NCI-H748 treated with DMSO at 0.1 percent for 48 hours (cell line): ENCODE results near the gene SPAG6.
"Not testable (repeated sequence)": the region's sequence is repeated elsewhere in the genome, so short reads cannot be mapped to it uniquely, and the experiment has no call there.

Experiments used
- DNase-seq: peaks from one replicate; lab custom pipeline; 2025; lab: John Stamatoyannopoulos, UW

SPAG6 gene

DNA sequence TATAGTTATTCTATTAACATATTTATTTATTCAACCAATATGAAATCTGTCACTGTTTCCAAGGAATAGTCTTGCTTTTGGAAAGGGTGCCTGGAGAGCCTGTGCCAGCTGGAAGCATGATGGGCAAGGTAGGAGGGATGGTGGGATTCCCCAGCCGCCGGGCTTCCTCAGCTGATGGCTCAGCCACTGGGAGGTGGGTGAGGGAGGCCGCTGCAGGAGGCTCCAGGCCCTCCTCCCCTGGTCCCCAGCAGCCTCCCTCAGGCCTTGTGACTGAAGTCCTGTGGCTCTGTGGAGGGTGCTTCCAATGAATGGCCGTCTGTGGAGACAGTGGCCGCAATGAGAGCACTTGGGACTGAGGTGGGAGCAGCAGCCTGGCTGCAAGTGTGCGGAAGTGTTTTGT, 27.0 kb downstream of the SPAG6 start:
- no peak for DNase-seq

DNA sequence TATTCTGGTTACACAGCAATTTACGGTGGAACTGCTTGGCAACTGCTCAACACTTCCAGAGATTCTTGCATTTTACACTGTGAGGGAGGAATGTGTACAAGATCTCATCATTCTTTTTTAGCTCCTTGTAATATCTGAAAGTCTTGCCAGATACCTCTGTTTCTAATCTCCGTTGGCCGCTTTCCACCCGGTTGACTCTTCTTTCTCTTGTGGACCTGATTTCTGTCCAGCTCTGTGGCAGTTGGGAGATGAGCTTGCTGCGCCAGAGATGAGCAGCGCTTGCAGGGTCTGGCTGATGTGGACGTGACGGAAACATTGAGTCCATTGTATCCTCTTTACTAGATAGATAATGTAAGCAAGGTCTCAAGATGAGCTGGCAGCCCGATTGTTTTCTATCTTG, 27.6 kb downstream of the SPAG6 start:
- no peak for DNase-seq

DNA sequence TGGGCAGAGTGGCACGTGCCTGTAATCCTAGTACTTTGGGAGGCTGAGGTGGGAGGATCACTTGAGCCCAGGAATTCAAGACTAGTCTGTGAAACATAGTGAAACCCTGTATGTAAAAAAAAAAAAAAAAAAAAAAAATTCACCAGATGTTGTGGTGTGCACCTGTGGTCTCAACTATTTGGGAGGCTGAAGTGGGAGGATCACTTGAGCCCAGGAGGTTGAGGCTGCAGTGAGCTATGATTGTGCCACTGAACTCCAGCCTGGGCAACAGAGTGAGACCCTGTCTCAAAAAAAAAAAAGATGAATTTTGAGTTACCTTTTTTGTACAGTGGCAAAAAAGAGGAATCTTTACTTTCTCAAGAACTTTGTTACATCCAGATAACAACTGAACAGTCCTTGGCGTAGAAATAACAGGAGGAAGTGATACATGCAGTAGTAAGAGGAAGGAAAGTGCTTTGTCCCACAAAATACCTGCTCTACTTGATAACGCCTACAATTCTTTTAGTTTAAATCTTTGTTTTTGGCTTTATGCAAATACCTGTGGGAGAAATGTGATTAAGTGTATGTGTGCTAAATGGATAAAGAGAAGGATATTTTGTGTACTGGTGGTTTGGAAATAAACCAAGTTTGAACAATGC, 29.3 kb downstream of the SPAG6 start:
- no peak for DNase-seq

DNA sequence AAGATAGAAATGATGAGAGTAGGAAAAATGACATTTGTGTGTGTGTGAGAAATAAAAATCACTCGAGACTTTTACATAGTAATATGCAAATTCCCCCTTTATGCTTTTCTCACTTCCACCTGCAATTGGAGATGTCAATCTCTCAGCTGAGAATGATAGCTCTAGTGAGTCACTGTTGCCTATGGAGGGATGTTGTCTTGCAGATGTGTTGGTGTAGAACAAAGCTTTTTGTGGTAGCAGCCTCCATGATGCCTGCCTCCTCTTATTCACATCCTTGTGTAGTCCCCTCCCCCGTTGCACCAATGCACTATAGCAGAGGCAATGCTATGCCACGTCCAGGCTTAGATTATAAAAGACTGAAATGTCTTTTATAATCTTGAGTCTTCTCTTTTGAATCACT, 33.8 kb downstream of the SPAG6 start:
- no peak for DNase-seq

DNA sequence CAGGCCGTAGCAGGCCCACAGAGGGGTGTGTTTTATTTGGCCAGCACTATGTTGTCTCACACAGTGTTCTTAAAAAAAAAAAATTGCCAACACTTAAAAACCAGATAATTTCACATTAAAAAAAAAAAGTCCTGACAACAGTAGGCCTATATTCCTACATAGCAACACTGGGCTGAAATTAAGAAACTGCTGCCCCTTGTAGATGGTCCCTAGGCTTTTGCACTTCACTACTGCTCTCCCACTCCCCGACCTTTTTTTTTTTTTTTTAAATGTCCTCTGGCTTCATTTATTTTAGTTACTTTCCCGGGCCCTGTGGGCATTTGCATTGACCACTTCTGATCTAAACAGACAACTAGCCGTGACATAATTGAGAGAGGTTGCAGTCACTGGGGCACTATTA, 36.0 kb downstream of the SPAG6 start:
- DNase-seq = no peak

DNA sequence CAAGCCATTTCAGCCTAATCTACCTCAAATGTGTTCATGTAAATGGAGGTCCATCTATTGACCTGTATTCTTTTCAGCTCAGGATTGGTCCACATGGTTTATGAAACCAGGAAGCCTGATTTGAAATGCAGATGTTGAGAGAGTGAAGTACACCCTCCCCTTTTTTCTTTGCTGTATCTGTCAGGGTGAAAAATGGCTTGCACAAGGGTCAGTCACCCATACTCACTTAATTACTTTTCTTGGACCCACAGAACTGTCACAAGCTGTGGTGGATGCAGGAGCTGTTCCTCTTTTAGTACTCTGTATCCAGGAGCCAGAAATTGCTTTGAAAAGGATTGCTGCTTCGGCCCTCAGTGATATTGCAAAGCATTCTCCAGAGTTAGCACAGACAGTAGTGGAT, 41.2 kb downstream of the SPAG6 start:
- DNase-seq = no peak

DNA sequence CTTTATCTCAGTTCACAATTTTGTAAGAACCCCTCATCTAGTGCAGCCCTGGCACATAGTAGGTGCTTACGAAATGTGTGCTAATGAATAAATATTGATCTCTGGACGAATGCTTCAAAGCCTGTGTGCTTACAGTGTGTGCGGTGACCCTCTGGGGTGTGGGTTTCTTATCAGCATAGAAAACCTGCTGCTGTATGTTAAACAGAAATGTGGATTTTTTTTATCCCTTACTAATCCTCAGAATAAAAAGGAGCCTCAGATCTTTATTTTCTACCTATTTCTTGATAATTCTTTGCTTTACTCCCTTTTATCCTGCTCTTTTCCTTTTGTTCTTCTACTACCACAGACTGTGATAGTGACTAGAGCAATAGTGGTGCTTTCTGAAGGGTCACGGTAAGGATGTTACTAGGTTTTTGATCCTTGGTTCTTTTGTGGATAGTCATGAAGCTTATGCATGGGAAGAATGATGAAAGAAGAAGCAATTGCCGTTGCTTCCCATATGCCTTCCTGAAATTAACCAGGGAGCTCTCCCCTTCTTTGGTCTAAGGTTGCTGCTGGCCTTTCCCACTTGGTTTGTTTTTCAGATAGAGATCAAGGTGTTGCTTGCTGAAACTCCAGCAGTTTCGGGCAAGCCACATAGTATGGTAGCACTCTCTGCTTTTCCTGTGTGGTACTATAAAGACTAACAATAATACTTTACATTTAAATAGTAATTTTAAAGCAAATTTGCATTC, 44.7 kb downstream of the SPAG6 start:
- DNase-seq = no peak

DNA sequence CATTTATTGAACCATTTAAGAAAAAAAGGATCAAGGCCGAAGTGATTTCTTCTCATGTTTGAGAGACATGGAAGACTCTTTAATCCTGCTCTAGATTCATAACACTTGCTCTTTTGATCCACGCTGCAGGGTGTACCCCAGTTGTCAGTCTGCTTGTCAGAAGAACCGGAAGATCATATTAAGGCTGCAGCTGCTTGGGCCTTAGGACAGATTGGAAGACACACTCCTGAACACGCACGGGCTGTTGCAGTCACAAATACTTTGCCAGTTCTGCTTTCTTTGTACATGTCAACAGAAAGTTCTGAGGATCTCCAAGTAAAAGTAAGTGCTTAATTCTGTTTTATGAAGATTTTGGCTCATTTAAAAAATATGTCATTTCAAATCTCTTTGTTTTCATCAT, 46.3 kb downstream of the SPAG6 start:
- DNase-seq = no peak

DNA sequence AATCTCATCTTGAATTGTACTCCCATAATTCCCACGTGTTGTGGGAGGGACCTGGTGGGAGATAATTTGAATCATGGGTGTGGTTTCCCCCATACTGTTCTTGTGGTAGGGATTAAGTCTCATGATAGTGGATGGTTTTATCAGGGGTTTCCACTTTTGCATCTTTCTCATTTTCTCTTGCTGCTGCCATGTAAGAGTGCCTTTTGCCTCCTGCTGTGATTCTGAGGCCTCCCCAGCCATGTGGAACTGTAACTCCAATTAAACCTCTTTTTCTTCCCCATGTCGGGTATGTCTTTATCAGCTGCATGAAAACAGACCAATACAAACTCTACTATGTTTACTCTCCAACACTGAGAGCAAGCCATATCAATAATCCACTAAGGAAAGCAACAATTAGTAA, 50.9 kb downstream of the SPAG6 start:
- DNase-seq = not testable (repeated sequence)

DNA sequence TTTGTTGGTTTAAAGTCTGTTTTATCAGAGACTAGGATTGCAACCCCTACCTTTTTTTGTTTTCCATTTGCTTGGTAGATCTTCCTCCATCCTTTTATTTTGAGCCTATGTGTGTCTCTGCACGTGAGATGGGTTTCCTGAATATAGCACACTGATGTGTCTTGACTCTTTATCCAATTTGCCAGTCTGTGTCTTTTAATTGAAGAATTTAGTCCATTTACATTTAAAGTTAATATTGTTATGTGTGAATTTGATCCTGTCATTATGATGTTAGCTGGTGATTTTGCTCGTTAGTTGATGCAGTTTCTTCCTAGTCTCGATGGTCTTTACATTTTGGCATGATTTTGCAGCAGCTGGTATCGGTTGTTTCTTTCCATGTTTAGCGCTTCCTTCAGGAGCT, 61.6 kb downstream of the SPAG6 start:
- DNase-seq = not testable (repeated sequence)

DNA sequence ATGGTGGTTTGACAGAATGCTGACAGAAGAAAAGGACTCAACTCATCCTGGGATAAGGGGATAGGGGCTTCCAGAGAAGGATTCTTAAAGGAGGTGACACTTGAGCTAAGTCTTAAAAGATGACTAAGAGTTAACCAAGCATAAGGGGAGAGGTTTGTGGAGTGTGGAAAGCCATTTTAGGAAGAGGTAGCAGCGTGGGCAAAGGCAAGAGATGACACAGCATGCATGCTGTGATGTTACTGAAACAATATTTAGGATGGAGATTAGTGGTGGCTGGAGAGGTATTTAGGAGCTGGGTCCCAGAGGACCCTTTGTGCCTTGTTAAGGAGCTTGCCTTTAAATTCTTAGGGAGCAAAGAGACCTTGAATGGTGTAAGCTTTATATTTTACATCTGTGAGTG, 65.1 kb downstream of the SPAG6 start:
- no peak for DNase-seq

DNA sequence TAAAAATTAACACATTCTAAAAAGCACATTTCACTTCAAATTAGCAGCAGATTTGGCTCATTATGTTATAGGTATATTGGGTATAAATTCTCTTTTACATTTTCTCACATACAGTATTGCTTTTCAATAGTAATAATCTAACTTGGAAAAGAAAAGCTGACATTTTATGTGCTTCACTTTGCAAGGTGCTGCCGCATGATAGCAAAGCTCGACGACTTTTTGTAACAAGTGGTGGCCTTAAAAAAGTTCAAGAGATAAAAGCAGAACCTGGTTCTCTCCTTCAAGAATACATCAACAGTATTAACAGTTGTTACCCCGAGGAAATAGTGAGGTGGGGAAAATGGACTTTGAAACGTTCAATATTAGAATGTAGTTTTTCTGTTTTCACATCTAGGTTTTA, 65.5 kb downstream of the SPAG6 start:
- no peak for DNase-seq

DNA sequence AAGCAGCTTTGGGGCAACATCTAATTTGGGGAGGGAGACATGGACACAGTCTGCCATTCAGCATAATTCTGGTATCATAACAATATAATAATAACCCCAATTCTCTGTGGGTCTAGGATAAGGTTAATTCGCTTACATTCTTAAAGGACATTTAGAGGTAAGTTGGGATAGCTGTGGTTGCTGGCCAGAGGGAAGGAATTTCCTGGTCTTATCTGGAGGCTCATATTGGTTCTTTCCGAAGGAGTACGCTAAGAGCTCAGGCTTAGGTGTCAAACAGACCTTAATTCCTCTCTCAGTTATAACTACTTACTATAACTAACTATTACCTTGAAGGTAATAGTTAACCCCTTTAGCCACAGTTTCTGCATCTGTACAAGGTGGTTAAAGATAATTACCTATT, 68.8 kb downstream of the SPAG6 start:
- DNase-seq = no peak

DNA sequence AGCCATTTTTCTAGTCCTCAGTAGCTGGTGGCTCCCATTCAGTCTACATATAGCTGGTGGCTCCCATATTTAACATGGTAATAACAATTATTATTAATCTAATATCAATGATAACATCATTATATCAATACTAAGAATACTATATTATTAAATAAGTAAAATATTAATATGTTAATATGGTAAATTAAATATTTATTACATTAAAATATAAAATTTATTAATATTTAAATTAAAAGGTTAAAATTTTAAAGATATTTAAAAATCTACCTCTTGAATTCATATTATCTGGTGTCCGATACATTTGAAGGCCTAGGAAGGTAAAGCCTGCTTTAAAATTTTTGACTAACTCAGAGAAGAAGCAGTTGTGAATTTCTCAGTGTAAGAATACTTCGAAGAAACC, 69.8 kb downstream of the SPAG6 start:
- no peak for DNase-seq

DNA sequence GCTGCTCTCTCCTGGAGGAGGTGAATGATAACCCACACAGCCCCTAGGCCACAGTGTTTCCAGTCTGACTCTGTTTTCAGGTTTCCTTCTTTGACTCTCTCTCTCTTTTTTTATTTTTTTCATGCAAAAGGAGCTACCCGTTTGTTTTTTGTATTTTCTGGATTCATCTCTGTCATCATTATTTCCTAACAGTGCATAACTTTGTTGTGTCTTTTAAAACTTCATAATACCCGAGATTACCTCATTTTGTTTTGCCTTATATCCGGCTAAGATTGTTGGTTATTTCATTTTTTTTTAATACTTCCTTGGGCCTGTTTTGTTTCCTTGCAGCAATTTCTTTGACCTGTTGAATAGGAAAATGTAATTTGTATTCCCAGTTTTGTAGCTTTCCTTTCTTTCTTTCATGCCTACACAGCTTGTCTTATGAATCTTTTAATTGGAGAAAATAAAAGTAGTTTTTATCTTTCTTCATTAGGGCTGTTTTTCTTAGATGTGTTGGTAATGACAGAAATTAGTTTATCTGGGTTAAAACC, 72.5 kb downstream of the SPAG6 start:
- DNase-seq = no peak

DNA sequence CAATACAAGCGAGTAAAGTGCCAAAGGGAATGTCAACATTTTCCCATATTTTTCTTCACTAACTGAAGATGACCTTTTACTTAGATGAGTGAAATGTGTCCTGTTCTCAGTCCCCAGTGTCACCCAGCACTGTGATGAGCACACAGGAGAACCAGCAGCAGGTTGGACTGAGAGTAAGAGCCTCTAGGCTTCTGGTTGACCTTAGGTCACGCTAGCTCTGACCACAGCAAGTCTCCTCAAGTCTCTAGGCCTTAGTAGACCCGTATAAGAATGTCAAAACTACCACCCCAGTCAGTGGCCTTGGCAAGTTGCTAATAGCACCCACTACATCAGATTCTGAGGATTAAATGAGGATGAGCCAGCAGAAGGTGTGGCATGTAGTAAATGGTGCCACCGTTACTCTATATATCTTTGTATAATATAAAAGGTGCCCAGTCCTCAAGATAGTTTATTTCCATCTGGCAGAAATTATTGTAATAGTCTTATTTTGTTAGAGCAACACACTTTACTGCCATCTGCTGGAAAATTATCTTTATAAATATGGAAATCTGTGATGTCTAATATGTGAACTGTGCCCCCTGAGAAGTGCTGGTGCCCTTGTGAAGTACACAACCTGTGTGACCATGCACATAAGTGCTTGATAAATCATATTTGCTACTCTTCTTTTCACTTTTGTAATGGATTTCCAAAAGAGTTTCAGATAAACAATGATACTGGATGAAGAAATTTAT, 75.7 kb downstream of the SPAG6 start:
- no peak for DNase-seq

DNA sequence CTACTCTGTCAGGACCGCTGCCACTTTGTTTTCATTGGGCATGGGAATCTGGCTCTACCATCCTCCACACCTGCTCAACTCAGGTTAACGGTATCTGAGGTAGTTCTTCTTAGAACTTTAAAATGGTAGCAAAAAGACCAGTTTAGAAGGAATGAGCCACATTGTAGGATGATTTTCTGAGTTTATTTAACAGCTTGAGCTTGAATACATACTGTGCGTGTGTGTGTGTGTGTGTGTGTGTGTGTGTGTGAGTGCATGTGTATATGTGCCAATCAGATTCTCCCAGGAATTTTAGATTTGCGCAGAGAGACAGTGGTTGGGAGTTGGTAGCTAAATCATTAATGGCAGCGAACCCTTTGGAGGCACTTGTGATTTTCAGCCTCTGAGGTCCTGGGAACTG, 81.4 kb downstream of the SPAG6 start:
- no peak for DNase-seq

DNA sequence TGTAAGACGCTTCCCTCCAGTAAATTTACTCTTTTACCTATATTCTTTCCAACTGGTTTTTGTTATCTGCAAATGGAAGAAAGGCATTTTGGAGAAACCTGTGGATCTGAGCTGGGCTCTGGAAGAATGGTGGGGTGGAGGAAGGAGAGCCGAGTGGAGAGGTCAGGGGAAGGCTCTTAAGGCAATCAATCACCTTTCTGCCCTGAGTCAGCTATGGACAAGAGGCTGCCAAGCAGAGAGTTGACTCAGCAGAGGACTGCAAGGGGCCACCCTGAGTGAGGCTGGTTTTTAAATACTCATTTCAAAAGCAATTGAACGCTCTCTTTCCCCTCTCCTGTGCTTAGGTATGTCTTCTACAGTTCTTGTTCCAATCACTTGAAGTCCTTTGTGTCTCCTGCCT, 81.8 kb downstream of the SPAG6 start:
- no peak for DNase-seq

DNA sequence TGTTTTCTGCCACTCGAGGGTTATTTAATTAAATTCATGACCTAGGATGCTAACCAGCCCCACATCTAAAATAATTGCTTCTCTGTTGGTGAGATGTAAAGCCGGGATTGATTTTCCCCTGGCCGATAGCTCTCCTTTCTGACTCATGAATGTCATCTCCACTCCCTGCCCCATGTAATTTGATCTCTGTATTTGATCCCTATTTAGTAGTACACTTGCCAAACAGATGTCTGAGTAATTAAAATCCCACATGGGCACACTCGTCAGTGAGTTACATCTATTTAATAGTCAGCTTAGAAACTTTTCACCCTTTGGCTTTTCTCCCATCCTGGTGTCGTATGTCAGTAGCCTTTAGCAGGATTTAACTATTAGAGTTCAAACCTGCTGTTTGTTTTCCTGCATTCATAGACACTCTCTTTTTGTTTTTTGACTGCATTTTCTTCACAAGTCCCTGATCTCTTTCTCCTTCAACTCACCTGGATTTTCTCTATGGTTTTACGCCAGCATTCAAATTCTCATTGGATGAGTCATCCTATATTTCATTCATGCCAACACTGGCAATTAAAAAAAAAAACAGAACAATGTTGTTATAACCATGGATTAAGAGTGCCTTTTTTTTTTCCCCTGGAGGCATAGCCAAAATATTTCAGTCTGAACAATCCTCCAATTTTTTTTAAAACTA, 82.7 kb downstream of the SPAG6 start:
- peak; percentile 81 for DNase-seq

DNA sequence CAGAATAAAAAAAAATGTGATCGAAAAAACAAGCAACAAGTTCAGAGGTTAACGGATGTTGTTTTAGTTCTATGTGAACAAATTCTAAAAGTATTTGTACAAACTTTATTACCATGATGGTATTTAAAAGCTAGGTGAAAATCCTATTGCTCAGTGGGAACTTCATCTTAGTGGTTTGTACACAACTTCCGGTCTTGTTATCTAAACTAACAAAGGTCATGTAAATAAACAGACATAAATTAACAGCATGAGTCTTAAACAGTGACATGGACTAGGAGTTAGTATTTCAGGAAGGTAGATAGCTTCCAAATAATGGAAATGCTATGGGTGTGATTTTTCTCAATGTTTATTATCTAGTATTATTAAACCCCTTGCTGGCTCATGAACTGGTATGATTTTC, 83.8 kb downstream of the SPAG6 start:
- DNase-seq = no peak

DNA sequence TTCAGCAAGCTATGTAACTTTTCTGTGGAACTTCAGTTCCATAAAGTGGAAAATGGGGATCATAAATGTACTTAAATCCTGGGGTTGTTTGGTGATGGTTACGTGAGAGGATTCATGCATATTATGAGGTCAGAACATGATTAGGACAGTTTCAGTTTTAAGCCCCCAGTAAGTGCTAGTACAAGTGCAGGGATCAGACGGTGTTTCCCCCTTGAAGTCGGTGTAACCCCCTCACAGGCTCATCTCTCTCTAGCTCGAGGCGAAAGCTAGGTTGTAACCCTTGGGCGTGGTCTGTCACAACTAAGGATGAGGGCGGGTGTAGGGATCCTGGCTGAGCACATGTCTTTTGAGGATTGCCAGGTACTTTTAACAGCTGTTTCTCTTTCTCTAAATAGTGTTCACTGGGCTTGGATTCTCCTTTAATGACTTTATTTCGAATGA, 84.7 kb downstream of the SPAG6 start:
- DNase-seq = no peak

DNA sequence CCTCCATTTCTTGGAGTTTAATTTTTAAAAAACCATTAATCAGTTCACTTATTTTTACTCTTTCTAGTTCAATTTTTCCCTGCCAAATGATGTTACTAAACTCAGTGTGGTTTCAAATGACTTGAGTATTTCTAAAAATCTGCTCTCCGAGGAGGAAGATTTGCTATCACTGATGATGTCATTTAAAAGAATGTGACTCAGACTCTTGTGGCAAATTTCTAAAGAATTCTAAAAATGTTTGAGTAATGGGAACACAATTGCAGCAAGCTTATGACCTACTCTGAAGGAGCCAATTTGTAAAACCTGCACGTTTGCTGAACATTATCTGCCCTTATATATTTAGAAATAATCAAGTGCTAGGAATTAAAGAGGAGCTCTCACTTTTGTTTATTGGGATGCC, 88.6 kb downstream of the SPAG6 start:
- no peak for DNase-seq

DNA sequence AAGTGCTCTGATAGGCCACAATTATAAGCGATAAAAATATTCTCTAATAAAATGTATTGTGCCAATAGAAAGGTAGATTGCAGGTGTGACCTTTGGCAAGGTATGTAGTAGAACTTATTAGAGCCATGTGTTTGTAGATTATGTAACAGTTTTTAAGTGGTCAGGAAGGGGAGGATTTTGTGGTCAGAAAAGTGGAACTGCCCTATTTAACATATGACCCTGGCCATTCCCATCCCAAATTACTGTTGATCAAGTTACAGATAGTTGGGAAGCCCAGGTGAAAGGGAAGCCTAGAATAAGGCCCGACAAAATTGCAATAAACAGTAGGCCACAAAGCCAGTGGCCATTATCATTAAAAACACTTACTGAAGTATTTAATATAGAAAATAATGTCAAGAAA, 89.2 kb downstream of the SPAG6 start:
- DNase-seq = no peak
